OCI-M1 (cell line): ENCODE measurements around the gene SNURF.
"Not testable (repeated sequence)": the region's sequence is repeated elsewhere in the genome, so short reads cannot be mapped to it uniquely, and the experiment has no call there.

ENCODE experiments used
- DNase-seq: peaks from one replicate; lab custom pipeline; 2025; lab: John Stamatoyannopoulos, UW

SNURF gene

GRCh38 chr15:24954783-24955530 is at the start of gene SNURF, which contains the start of gene SNRPN:
Gene SNURF, plus strand, starts transcription at chr15:24954987. Its CDS starts 62 bp downstream, at chr15:24955049.
Gene SNRPN, plus strand, starts transcription at chr15:24954987. Its CDS starts 19,467 bp downstream, at chr15:24974454.
- DNase-seq = peak; percentile 43

- no peak for DNase-seq
These were observed 38.3 kb upstream of the SNURF start for GRCh38 chr15:24916305-24917009.

- no peak for DNase-seq
These were observed 37.4 kb upstream of the SNURF start for GRCh38 chr15:24917431-24917830.

- no peak for DNase-seq
These were observed 35.3 kb upstream of the SNURF start for GRCh38 chr15:24919446-24919845.

DNA sequence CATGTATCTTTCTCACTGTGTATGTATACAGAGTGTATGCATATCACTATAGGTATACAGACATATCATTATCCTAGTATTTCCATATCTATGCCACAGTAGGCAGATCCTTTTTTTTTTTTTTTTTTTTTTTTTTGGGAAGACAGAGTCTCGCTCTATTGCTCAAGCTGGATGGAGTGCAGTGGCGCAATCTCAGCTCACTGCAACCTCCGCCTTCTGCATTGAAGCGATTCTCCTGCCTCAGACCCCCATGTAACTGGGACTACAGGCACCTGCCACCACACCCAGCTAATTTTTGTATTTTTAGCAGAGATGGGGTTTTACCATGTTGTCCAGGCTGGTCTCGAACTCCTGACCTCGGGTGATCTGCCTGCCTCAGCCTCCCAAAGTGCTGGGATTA is 32.0 kb upstream of the SNURF start:
- not testable (repeated sequence) for DNase-seq

DNA sequence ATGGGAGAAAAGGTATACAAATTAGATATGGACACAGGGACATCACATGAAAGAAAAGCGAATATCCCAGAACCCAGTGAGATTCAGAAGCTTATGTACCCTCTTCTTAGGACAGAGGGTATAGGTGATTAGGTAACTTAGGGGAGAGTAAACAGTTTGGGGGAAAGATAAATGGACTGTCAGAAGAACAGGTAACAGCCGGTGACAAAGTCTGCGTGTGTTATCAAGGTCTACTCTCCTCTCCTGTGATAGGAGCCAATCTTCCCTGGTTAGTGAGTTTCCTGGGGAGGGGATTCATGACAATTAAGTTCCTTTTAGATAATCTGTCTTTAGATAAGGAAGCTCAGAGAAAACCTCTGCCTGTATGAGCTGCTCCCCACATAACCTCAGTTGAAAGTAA is 30.6 kb upstream of the SNURF start:
- no peak for DNase-seq

- DNase-seq = no peak
These were observed 30.2 kb upstream of the SNURF start for GRCh38 chr15:24924621-24925020.

DNA sequence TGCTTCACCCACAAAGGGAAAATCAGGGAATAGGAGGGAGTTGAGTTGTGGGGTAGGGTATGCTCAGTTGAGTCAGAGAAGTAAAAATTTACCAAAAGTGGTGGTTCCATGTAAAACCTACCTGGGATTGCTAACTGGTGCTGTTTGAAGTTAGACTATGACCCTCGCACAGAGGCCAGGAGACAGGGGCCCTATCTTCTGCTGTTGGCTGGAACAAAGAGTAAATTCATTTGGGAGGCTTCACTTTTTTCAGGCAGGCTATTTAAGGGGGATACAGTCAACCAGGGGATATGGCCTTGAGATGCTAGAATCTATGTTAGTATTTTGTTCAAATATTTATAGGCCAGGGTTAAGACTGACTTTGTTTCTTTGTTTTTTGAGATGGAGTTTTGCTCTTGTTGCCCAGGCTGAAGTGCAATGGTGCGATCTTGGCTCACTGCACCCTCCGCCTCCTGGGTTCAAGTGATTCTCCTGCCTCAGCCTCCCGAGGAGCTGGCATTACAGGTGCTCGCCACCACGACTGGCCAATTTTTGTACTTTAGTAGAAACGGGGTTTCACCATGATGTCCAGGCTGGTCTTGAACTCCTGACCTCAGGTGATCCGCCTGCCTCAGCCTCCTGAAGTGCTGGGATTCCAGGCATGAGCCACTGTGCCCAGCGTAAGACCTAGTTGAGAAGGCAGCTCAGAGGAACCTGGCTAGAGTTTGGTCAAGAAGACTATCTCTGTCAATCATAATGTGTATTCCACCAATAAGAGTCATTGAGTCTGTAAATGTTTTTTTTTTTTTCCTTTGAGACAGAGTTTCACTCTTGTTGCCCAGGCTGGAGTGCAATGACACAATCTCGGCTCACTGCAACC is 22.7 kb upstream of the SNURF start:
- DNase-seq = not testable (repeated sequence)

DNA sequence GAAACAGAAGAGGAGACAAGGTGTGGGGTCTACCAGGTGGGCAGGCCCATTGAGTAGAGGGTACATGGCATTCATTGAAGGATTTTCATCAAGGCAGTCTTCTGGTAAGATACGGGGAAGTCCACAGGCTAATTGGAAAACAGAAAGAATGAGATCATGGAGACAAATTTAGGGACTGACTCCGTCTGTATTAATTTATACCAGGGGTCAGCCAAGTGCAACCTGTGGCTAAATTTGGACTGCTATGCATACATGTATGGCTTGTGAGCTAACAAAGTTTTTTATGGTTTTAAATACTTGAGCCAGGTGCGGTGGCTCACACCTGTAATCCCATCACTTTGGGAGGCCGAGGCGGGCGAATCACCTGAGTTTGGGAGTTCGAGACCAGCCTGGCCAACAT is 21.1 kb upstream of the SNURF start:
- no peak for DNase-seq

- not testable (repeated sequence) for DNase-seq
These were observed 16.6 kb upstream of the SNURF start for GRCh38 chr15:24938224-24938623.

DNA sequence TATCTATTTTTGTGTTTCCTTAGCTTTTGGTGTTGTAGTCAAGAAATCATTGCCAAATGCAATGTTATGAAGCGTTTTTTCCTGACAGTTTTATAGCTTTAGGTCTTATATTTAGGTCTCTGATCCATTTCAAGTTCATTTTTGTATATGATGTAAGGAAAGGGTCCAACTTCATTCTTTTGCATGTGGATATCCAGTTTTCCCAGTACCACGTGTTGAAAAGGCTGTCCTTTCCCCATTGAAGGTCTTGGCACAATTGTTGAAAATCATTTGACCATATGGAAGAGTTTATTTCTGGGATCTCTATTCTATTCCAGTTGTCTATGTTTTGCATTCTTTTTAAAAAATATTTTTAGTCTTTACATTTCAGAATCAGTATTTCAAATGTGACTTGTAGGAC is 14.6 kb upstream of the SNURF start:
- DNase-seq = no peak

DNA sequence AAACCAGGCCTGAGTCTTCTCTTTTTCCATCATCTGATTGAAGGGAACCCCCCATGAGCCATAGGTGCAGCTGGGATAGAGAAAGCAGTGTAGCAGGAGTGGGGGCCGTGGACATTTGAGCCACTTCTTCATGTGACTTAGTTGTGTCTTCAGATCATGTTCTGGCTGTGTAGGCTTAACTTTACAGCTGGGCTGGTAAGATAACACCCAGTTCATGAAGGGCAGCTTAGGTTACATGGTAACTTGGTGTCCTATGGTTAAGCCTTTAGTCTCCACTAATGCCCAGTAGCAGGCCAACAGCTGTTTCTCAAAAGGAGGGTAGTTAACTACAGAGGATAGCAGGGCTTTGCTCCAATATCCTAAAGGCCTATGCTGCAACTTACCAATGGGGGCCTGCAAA is 11.4 kb upstream of the SNURF start:
- DNase-seq = peak; percentile 5

DNA sequence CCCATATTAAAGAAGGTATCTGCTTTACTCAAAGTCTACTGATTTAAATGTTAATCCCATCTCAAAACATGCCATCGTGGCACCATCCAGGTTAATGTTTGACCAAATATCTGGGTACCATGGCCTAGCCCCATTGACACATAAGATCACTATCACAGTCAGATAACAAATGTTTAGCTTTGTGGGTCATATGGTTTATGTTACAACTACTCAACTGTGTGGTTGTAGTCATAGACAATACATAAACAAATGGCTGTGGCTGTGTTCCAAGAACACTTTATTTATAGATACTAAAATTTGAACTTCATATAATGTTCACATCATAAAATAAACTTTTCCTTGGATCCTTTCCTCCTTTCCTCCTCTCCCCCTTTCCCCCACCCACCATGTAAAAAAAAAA is 9.8 kb upstream of the SNURF start:
- DNase-seq = no peak

DNA sequence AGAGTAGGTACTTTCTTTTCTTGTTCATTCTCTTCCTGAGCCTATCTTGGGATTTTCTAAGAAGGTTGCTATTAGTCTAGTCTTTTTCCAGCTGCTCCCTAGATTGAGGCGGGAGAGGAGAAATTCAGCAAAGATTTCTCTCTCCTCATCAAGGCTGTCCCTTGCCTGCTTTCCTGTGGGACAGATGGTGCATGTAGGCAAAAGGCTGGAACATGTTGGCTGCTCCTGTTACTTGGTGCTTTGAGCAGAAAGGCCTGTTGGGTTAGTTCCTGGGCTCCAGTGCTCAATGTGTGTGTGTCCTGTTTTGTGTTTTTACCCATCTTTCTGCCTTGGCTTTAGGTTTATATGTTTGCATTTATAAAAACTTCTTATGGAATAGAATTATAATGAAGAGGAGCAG is 9.1 kb upstream of the SNURF start:
- no peak for DNase-seq

DNA sequence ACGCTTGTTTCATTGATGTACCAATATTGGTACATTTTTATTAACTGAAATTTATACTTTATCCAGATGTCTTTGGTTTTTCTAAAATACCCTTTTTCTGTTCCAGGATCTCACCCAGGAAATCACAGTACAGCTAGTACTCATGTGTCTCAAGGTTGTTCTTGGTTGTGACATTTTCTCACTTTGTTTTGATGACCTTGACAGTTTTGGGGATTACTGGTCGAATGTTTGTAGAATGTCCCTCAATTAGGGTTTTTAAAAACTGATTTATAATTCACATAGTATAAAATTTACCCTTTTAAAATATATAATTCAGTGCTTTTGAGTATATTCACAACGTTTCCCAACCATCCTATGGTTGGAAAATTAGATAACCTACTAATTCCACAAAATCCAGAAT is 6.3 kb upstream of the SNURF start:
- DNase-seq = no peak

DNA sequence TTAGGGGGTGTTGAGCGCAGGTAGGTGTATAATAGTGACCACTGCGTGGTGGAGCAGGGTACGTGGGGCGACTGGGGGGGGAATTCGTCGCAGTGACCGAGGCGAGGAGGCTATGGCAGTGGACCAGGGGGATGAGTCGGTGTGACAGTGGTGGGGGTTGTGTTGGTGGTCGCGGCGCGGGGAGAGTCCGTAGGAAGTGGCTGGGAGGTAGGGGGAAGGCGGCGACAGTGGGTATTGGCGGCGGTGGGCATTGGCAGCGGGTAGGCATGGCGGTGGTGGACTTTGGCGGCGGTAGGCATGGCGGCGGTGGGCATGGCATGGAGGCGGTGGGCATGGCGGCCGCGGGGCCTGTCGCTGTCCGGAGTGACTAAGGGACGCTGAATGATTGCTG is 739 bp downstream of the SNURF start:
- no peak for DNase-seq

GRCh38 chr15:24956111-24956838 is 1.5 kb downstream of the SNURF start:
- DNase-seq = peak; percentile 55

GRCh38 chr15:24957691-24958090 is 2.9 kb downstream of the SNURF start:
- no peak for DNase-seq

GRCh38 chr15:24961967-24962366 is 7.2 kb downstream of the SNURF start:
- no peak for DNase-seq

GRCh38 chr15:24962880-24963279 is 8.1 kb downstream of the SNURF start:
- no peak for DNase-seq

- DNase-seq = no peak
These were observed 11.7 kb downstream of the SNURF start for GRCh38 chr15:24966364-24967103.
